ENCODE measurements around the gene RAB40C.

Gene RAB40C

GRCh38 chr16:585351-585750 lies 4.5 kb upstream of the RAB40C start:
- TF ChIP-seq CTCF (IDR thresholded peaks at IDR 0.05; ENCODE audit: low read depth, low read length), result no peak
- TF ChIP-seq EZH2phosphoT487 (IDR thresholded peaks at IDR 0.05; ENCODE audit: low read depth), result no peak
- Histone ChIP-seq H3K4me2 (ENCODE audit: low read length) (no peak overlapping the region), H3K9ac (ENCODE audit: low read length) (no peak overlapping the region), H3K27ac (ENCODE audit: low read length) (no peak overlapping the region), H3K4me3 (ENCODE audit: low read length) (no peak overlapping the region), H3K27me3 (ENCODE audit: low read depth, low read length) (no peaks in the 10 kb centered on the region; the same call in 1 of the 2 replicates), H3K36me3 (replicated peaks; ENCODE audit: low read depth, low read length) (peaks cover 4% of the 10 kb centered on the region), H2AFZ (ENCODE audit: low read depth, low read length) (no peak overlapping the region), H3K4me1 (ENCODE audit: low read length) (peaks cover 8% of the 10 kb centered on the region), H3K79me2 (ENCODE audit: low read length) (peaks cover 19% of the 10 kb centered on the region), H4K20me1 (ENCODE audit: insufficient read depth, low read length) (peaks cover under 1% of the 10 kb centered on the region; the same call in 1 of the 2 replicates), H3K9me3 (ENCODE audit: insufficient read depth, low read length) (no peaks in the 10 kb centered on the region)

GRCh38 chr16:586047-586644 lies 3.7 kb upstream of the RAB40C start:
- H3K4me2 ChIP-seq (ENCODE audit: low read length), result no peak overlapping the region
- H3K4me1 ChIP-seq (ENCODE audit: low read length), result peaks cover 14% of the 10 kb centered on the region
- H3K9me3 ChIP-seq (ENCODE audit: insufficient read depth, low read length), result no peaks in the 10 kb centered on the region
- peaks cover 8% of the 10 kb centered on the region; the same call in 1 of the 2 replicates for H4K20me1 ChIP-seq (ENCODE audit: insufficient read depth, low read length)
- TF ChIP-seq CTCF (IDR thresholded peaks at IDR 0.05; ENCODE audit: low read depth, low read length) (no peak), EZH2phosphoT487 (IDR thresholded peaks at IDR 0.05; ENCODE audit: low read depth) (no peak)
- no peak overlapping the region for H2AFZ ChIP-seq (ENCODE audit: low read depth, low read length)
- H3K9ac ChIP-seq (ENCODE audit: low read length), result no peak overlapping the region
- H3K27me3 ChIP-seq (ENCODE audit: low read depth, low read length), result no peaks in the 10 kb centered on the region; the same call in 1 of the 2 replicates
- peaks cover 27% of the 10 kb centered on the region for H3K79me2 ChIP-seq (ENCODE audit: low read length)
- H3K36me3 ChIP-seq (replicated peaks; ENCODE audit: low read depth, low read length), result peaks cover 4% of the 10 kb centered on the region
- no peak overlapping the region for H3K4me3 ChIP-seq (ENCODE audit: low read length)
- no peak overlapping the region for H3K27ac ChIP-seq (ENCODE audit: low read length)

GRCh38 chr16:586645-587590 lies 2.9 kb upstream of the RAB40C start:
- Histone ChIP-seq H3K36me3 (replicated peaks; ENCODE audit: low read depth, low read length) (peaks cover 4% of the 10 kb centered on the region), H3K4me3 (ENCODE audit: low read length) (no peak overlapping the region), H3K4me1 (ENCODE audit: low read length) (peaks cover 14% of the 10 kb centered on the region), H4K20me1 (ENCODE audit: insufficient read depth, low read length) (peaks cover 8% of the 10 kb centered on the region; the same call in 1 of the 2 replicates), H3K79me2 (ENCODE audit: low read length) (peaks cover 27% of the 10 kb centered on the region), H3K9ac (ENCODE audit: low read length) (no peak overlapping the region), H3K4me2 (ENCODE audit: low read length) (peak overlapping the region; percentile 70), H3K27me3 (ENCODE audit: low read depth, low read length) (no peaks in the 10 kb centered on the region; the same call in 1 of the 2 replicates), H2AFZ (ENCODE audit: low read depth, low read length) (no peak overlapping the region), H3K27ac (ENCODE audit: low read length) (no peak overlapping the region), H3K9me3 (ENCODE audit: insufficient read depth, low read length) (no peaks in the 10 kb centered on the region)
- no peak for TF ChIP-seq CTCF (IDR thresholded peaks at IDR 0.05; ENCODE audit: low read depth, low read length)
- TF ChIP-seq EZH2phosphoT487 (IDR thresholded peaks at IDR 0.05; ENCODE audit: low read depth), result no peak

- H2AFZ ChIP-seq (ENCODE audit: low read depth, low read length), result no peak overlapping the region
- peaks cover 4% of the 10 kb centered on the region for H3K36me3 ChIP-seq (replicated peaks; ENCODE audit: low read depth, low read length)
- TF ChIP-seq CTCF (IDR thresholded peaks at IDR 0.05; ENCODE audit: low read depth, low read length), result no peak
- TF ChIP-seq EZH2phosphoT487 (IDR thresholded peaks at IDR 0.05; ENCODE audit: low read depth), result no peak
- peak overlapping the region; percentile 70 for H3K4me2 ChIP-seq (ENCODE audit: low read length)
- peaks cover 8% of the 10 kb centered on the region; the same call in 1 of the 2 replicates for H4K20me1 ChIP-seq (ENCODE audit: insufficient read depth, low read length)
- H3K4me1 ChIP-seq (ENCODE audit: low read length), result peaks cover 14% of the 10 kb centered on the region
- no peaks in the 10 kb centered on the region; the same call in 1 of the 2 replicates for H3K27me3 ChIP-seq (ENCODE audit: low read depth, low read length)
- H3K9ac ChIP-seq (ENCODE audit: low read length), result peak overlapping the region; percentile 79
- H3K4me3 ChIP-seq (ENCODE audit: low read length), result peak overlapping the region; percentile 86
- H3K79me2 ChIP-seq (ENCODE audit: low read length), result peaks cover 27% of the 10 kb centered on the region
- H3K9me3 ChIP-seq (ENCODE audit: insufficient read depth, low read length), result no peaks in the 10 kb centered on the region
- H3K27ac ChIP-seq (ENCODE audit: low read length), result peak overlapping the region; percentile 88
Observed at GRCh38 chr16:588639-588888, 1.3 kb upstream of the RAB40C start.
